ENCODE data around the gene CACNG8.
A peak's percentile ranks its signal among the peaks of the same experiment; 100 is the strongest.

The CACNG8 gene

GRCh38 chr19:53999694-54000093 is 37.0 kb downstream of the CACNG8 start:
- Histone ChIP-seq H3K27ac (ENCODE audit: extremely low read depth, low read depth, low read length) (no peak overlapping the region), H3K4me3 (ENCODE audit: low read depth, low read length) (no peak overlapping the region), H3K9me3 (ENCODE audit: control insufficient read depth, insufficient read depth, low read depth, low read length) (no peaks in the 10 kb centered on the region; the same call in 1 of the 2 replicates), H3K36me3 (ENCODE audit: control insufficient read depth in 2 of 2, insufficient read depth in 1 of 2, low read length in 2 of 2) (no peaks in the 10 kb centered on the region), H3K4me1 (ENCODE audit: control insufficient read depth, insufficient read depth, low read length) (no peaks in the 10 kb centered on the region)
- ChIA-PET CTCF (no interaction called here), POLR2A (no interaction called here)
- TF ChIP-seq ZNF76 (tag by site-specific recombination; IDR thresholded peaks at IDR 0.05; ENCODE audit: borderline replicate concordance, low read depth): peak; percentile 80
- TF ChIP-seq ZFP3 (tag by site-specific recombination; IDR thresholded peaks at IDR 0.05; ENCODE audit: low read depth): no peak
- TF ChIP-seq SCRT2 (tag by site-specific recombination; IDR thresholded peaks at IDR 0.05): peak; percentile 77

GRCh38 chr19:54001496-54001895 is 38.8 kb downstream of the CACNG8 start:
- H3K27ac ChIP-seq (ENCODE audit: extremely low read depth, low read depth, low read length): no peak overlapping the region
- CTCF ChIA-PET: interaction anchor here (0.6 to 1.8 kb wide), 3 partner anchors 22 to 214 kb away, joined by 3 to 4 read pairs (median 3); no protein-coding TSS in a partner anchor

GRCh38 chr19:54002495-54003315 is 40.0 kb downstream of the CACNG8 start:
- no peak for TF ChIP-seq ZNF610 (tag by site-specific recombination; IDR thresholded peaks at IDR 0.05; ENCODE audit: borderline replicate concordance)
- no peak for TF ChIP-seq ZNF513 (tag by site-specific recombination; IDR thresholded peaks at IDR 0.05)
- no peak overlapping the region for H3K27ac ChIP-seq (ENCODE audit: extremely low read depth, low read depth, low read length)
- H3K9me3 ChIP-seq (ENCODE audit: control insufficient read depth, insufficient read depth, low read depth, low read length): no peaks in the 10 kb centered on the region; the same call in 1 of the 2 replicates
- H3K4me1 ChIP-seq (ENCODE audit: control insufficient read depth, insufficient read depth, low read length): no peaks in the 10 kb centered on the region
- POLR2A ChIA-PET: no interaction called here
- CTCF ChIA-PET: interaction anchor here (0.9 kb wide), 1 partner anchor 27 kb away, joined by 3 read pairs; no protein-coding TSS in a partner anchor
- no peak overlapping the region for H3K4me3 ChIP-seq (ENCODE audit: low read depth, low read length)
- no peaks in the 10 kb centered on the region for H3K36me3 ChIP-seq (ENCODE audit: control insufficient read depth in 2 of 2, insufficient read depth in 1 of 2, low read length in 2 of 2)

More at GRCh38 chr19:54001496-54001895, 38.8 kb downstream of the CACNG8 start:
- no peaks in the 10 kb centered on the region for H3K36me3 ChIP-seq (ENCODE audit: control insufficient read depth in 2 of 2, insufficient read depth in 1 of 2, low read length in 2 of 2)
- no peak overlapping the region for H3K4me3 ChIP-seq (ENCODE audit: low read depth, low read length)
- POLR2A ChIA-PET: interaction anchor here (0.6 to 0.7 kb wide), 2 partner anchors 23 to 131 kb away, joined by 4 read pairs; no protein-coding TSS in a partner anchor
- no peaks in the 10 kb centered on the region; the same call in 1 of the 2 replicates for H3K9me3 ChIP-seq (ENCODE audit: control insufficient read depth, insufficient read depth, low read depth, low read length)
- H3K4me1 ChIP-seq (ENCODE audit: control insufficient read depth, insufficient read depth, low read length): no peaks in the 10 kb centered on the region
- no peak for TF ChIP-seq ZBTB11 (tag by site-specific recombination; conservative IDR thresholded peaks at IDR 0.05; ENCODE audit: low read depth)

GRCh38 chr19:54009440-54009839 is 46.7 kb downstream of the CACNG8 start:
- Histone ChIP-seq H3K4me3 (ENCODE audit: low read depth, low read length) (no peak overlapping the region), H3K9me3 (ENCODE audit: control insufficient read depth, insufficient read depth, low read depth, low read length) (no peaks in the 10 kb centered on the region), H3K36me3 (ENCODE audit: control insufficient read depth in 2 of 2, insufficient read depth in 1 of 2, low read length in 2 of 2) (no peaks in the 10 kb centered on the region), H3K27ac (ENCODE audit: extremely low read depth, low read depth, low read length) (no peak overlapping the region), H3K4me1 (ENCODE audit: control insufficient read depth, insufficient read depth, low read length) (no peaks in the 10 kb centered on the region)
- ChIA-PET POLR2A (no interaction called here), CTCF (interaction anchor here (0.6 to 5.7 kb wide), 4 partner anchors 15 to 414 kb away, joined by 3 to 27 read pairs (median 4); no protein-coding TSS in a partner anchor)
- no peak for TF ChIP-seq ZNF510 (tag by site-specific recombination; IDR thresholded peaks at IDR 0.05; ENCODE audit: insufficient replicate concordance)
- TF ChIP-seq ZNF580 (tag by site-specific recombination; IDR thresholded peaks at IDR 0.05): no peak
- no peak for TF ChIP-seq ZNF24 (tag by site-specific recombination; IDR thresholded peaks at IDR 0.05)
- no peak for TF ChIP-seq ZNF585B (tag by site-specific recombination; IDR thresholded peaks at IDR 0.05)
- no peak for TF ChIP-seq ZFP41 (tag by site-specific recombination; IDR thresholded peaks at IDR 0.05; ENCODE audit: borderline replicate concordance)
- no peak for TF ChIP-seq ZNF146 (tag by site-specific recombination; IDR thresholded peaks at IDR 0.05)
- no peak for TF ChIP-seq ZNF112 (tag by site-specific recombination; IDR thresholded peaks at IDR 0.05)
- no peak for TF ChIP-seq ZSCAN18 (tag by site-specific recombination; IDR thresholded peaks at IDR 0.05)
- no peak for TF ChIP-seq INSM2 (tag by site-specific recombination; IDR thresholded peaks at IDR 0.05)

Data from HEK293 (cell line).